Activated CD8-positive, alpha-beta memory T cell treated with anti-CD3 and anti-CD28 coated beads, Interleukin-2, amount 50 U/mL, for 1 hour (primary cell): Measurements from ENCODE around the gene ZNF155.
A peak's percentile ranks its signal among the peaks of the same experiment; 100 is the strongest.

Source experiments
- DNase-seq: peaks from one replicate; pipeline ENCODE4 v3.0.0-alpha.2; 2020; ENCODE audit errors: extremely low read depth

The ZNF155 gene

DNA sequence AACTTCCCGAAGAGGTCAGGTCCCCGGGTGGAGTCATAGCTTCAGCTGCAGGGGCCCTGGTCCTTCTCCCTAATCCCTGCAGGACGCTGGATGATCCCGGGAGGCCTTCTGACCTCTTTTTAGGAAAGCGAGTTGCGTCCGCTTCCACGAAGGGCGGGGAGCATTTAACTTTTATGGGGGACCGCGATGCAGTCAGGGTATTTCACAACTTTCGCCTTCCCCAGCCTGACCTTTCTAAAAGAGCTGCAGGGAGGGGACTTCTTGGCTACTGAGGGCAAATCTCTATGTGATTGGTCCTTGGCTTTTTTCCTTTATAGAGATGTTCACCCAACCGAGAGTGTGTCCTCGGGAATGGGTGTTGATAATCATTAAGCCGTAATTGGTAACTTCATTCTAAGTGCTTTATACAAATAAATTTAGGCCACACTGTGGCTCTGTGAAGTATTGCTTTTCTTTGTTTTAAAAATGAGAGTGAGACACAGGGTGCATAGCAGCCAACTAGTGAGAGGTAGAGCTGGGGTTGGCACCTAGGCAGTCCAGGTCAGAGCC lies 19.5 kb downstream of the ZNF155 start:
- no peak for DNase-seq

DNA sequence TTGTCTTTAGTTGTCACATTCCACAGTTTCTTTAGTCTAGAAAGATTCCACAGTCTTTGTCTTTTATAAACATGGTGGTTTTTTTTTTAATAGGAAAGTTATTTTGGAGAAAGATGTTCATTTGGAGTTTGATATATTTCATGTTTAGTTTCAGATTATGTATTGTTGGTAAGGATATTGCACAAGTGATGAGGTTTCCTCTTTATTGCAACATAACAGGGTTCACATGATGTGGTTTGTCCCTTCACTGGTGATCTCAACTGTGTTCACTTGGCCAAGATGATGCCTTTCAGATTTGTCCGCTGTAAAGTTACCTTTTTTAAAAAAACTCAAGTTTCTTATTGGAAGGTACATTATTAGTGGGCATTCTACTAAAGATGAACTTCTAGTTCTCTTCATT lies 22.0 kb downstream of the ZNF155 start:
- DNase-seq, result no peak

DNA sequence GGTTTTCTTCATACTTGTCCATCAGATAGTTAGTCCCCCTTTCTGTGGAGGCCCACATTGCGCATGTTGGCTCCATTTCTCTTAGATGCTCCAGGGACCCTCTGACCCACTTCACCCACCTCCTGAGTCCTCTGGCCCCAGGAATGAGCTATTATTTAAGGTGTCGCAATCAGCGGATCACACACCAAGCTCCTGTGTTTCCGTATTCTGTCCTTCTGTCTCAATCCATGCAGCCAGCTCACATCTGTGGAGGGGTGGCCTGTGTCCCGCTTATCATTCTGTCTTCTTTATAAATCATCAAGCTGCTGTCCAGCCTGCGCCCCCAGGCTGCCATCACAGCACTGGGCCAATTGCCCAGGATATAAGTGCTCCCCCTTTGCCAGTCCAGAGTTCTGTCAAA lies 23.5 kb downstream of the ZNF155 start:
- no peak for DNase-seq

DNA sequence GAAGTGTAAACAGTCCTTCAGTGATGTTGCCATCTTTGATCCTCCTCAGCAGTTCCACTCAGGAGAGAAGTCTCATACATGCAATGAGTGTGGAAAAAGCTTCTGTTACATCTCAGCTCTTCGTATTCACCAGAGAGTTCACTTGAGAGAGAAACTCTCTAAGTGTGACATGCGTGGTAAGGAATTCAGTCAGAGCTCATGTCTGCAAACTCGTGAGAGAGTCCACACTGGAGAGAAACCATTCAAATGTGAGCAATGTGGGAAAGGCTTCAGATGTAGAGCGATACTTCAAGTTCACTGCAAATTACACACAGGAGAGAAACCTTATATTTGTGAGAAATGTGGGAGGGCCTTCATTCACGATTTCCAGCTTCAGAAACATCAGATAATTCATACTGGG lies 26.5 kb downstream of the ZNF155 start:
- DNase-seq, result no peak

DNA sequence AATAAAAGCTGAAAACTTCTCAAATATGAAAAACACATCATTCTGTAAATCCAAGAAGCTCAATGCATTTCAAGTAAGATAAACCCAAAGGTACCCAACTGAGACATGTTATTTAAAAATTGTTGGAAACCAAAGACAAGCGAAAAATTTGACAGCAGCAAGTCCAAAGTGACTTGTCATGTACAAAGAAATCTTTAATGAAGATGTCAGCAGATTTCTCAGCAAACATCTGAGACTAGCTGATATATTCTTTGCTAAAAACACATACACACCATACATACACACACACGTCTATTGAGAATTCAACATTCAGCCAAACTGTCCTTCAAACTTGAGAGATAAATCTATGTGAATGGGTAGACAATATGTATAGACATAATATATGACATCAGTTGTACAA lies 35.5 kb downstream of the ZNF155 start:
- no peak for DNase-seq

DNA sequence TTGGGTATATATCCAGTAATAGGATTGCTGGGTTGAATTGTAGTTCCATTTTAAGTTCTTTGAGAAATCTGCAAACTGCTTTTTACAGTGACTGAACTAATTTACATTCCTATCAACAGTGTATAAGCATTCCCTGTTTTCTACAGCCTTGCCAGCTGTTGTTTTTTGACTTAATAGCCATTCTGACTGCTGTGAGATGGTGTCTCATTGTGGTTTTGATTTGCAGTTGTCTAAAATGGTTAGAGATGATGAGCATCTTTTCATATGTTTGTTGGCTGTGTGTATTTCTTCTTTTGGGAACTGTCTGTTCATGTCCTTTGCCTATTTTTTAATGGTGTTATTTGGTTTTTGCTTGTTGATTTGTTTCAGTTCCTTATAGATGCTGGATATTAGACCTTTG lies 37.2 kb downstream of the ZNF155 start:
- DNase-seq, result no peak

DNA sequence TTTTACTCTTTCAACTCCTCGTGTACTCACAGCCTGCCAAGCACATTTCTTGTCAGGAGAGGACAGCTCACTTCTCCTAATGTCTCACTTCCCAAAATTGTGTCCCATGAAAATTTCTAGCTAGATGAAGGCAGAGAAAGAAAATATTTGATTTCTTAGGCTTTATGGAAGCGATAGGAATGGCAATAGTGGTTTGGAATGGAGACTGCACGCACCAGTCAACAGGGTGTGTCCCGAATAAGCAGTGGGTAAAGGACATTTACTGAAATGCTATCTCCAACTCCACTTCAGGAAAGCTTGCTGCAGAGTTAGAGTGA lies 40.9 kb downstream of the ZNF155 start:
- DNase-seq, result no peak

DNA sequence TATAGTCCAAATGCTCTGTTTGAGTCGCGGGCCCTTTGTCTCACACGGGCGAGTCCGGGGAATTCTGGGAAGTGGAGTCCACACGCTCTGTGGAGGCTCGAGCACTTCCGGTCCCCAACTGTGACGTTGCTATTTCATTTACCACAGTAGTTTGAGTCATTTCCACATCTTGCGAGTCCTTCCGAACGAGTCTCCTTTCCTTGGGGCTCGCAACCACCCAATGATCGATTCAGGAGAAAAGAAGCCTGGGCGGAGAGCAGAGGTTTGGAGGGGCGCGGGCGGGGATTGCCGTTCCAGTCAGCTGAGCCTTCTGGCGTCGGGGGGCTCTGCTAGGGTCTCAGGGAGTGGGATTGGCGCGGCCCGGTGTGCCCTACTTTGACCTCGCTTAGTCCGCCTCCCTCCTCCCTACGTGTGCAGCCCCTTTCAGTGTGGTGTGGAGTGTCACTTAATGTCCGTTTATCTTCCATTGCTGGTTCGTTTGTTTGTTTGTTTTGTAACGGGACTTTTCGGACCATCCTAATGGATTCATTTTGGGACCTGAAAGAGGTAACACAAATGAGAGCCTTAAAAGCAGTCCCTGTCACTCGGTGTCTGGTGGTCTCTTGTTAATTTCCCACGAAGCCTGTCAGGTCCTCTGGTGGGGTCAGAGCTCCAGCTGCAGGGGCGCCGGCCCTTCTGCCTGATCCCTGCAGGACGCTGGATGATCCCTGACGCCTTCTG lies 41.4 kb downstream of the ZNF155 start, which contains the start of gene ZNF222:
Gene ZNF222, plus strand, starts transcription at position 163 of the 720 bp plus-strand sequence. Its CDS starts 58 bp downstream, at position 221.
- peak; percentile 55 for DNase-seq

DNA sequence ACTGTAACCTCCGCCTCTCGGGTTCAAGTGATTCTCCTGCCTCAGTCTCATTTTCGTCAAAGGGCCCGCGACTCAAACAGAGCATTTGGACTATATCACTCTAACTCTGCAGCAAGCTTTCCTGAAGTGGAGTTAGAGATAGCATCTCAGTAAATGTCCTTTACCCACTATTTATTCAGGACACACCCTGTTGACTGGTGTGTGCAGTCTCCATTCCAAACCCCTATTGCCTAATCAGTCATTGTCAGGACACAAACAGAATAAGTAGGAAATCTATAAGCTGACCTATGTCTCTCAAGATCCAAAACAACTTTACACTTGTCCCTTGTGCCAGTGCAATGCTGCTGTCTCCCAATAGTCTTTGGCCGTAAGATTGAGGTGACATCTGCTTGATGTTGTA lies 42.6 kb downstream of the ZNF155 start:
- DNase-seq, result no peak

DNA sequence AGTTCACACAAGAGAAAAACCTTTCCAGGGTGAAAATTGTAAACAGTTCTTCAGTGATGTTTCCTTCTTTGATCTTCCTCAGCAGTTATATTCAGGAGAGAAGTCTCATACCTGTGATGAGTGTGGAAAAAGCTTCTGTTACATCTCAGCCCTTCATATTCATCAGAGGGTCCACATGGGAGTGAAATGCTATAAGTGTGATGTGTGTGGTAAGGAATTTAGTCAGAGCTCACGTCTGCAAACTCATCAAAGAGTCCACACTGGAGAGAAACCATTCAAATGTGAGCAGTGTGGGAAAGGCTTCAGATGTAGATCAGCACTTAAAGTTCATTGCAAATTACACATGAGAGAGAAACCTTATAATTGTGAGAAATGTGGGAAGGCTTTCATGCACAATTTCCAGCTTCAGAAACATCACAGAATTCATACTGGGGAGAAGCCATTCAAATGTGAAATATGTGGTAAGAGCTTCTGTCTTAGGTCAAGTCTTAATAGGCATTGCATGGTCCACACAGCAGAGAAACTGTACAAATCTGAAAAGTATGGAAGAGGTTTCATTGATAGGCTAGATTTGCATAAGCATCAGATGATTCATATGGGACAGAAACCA lies 48.1 kb downstream of the ZNF155 start:
- DNase-seq, result no peak

DNA sequence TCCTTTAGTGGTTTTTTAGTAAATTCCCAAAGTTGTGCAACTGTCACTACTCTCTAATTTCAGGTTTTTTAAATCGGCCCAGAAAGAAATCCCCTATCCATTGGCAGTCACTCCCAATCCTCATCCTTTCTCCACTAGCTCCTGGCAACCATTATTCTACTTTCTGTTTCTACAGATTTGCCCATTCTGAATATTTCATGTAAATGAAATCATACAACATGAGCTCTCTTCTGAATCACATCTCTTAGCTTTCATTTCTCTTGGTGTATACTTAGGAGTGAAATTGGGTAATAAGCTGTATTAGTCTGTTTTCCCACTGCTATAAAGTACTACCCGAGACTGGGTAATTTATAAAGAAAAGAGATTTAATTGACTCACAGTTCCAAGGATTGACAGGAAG lies 58.2 kb downstream of the ZNF155 start:
- DNase-seq, result no peak
